Caco-2 (cell line): ENCODE measurements around the gene TLN1. TPM values are rescaled to one million over a fixed set of nuclear protein-coding genes. Genes with fewer than 3 reads are reported as not detected.

Experiments used
- BruUV-seq: library from RNA; stranded (reverse); fragments of 400-500 nt; replicated peaks from 2 replicates; lab custom pipeline; 2021; lab: Mats Ljungman, UMichigan
- CTCF ChIA-PET: fragments of 300-600 bp; sonication (Branson Sonifier 250); formaldehyde crosslinking; loops from one replicate; lab custom pipeline; 2022; ENCODE audit warnings: antibody characterized with exemption; lab: Charles Lee
- POLR2A ChIA-PET: fragments of 300-600 bp; sonication (Branson Sonifier 250); formaldehyde crosslinking; loops from one replicate; lab custom pipeline; 2022; ENCODE audit warnings: antibody characterized with exemption; lab: Charles Lee
- DNase-seq, 2 experiments: peaks; one replicate each; pipeline versions ENCODE4 v3.0.0 to v3.0.0-alpha.2; 2020 to 2022
- H3K27me3 ChIP-seq: replicated peaks from 2 replicates; pipeline ENCODE4 v1.6.0; 2011; ENCODE audit warnings: low read length; ENCODE audit not compliant: control insufficient read depth, insufficient read depth
- H3K36me3 ChIP-seq: 2 replicates; pipeline ENCODE4 v1.5.1; 2011; ENCODE audit warnings: low read length; ENCODE audit not compliant: control insufficient read depth, insufficient read depth
- H3K4me1 ChIP-seq: fragments of 250-450 bp; sonication (Bioruptor Pico); 2 replicates; pipeline ENCODE4 v1.5.1; 2020; ENCODE audit warnings: mild to moderate bottlenecking
- H3K4me3 ChIP-seq: 2 replicates; pipeline ENCODE4 v1.5.1; 2011; ENCODE audit warnings: low read depth, mild to moderate bottlenecking, control low read depth, low read length
- H3K9me3 ChIP-seq: fragments of 250-450 bp; sonication (Bioruptor Pico); 2 replicates; pipeline ENCODE4 v1.5.1; 2020; ENCODE audit warnings: mild to moderate bottlenecking, moderate library complexity
- H3K27ac Mint-ChIP-seq: one replicate; pipeline ENCODE4 v1.8.0; 2022; ENCODE audit warnings: mixed read lengths; ENCODE audit not compliant: unreplicated experiment
- H3K27me3 Mint-ChIP-seq: one replicate; pipeline ENCODE4 v1.8.0; 2022; ENCODE audit warnings: mixed read lengths; ENCODE audit not compliant: insufficient read depth, unreplicated experiment
- H3K36me3 Mint-ChIP-seq: one replicate; pipeline ENCODE4 v1.8.0; 2022; ENCODE audit warnings: mild to moderate bottlenecking, mixed read lengths; ENCODE audit not compliant: insufficient read depth, unreplicated experiment
- H3K4me1 Mint-ChIP-seq: one replicate; pipeline ENCODE4 v1.8.0; 2022; ENCODE audit warnings: low read depth, mixed read lengths; ENCODE audit not compliant: unreplicated experiment
- H3K4me3 Mint-ChIP-seq: one replicate; pipeline ENCODE4 v1.8.0; 2022; ENCODE audit warnings: mild to moderate bottlenecking, moderate library complexity, mixed read lengths; ENCODE audit not compliant: unreplicated experiment
- H3K9me3 Mint-ChIP-seq: one replicate; pipeline ENCODE4 v1.8.0; 2022; ENCODE audit warnings: mixed read lengths; ENCODE audit not compliant: unreplicated experiment
- intact Hi-C: fragments of 100-400 bp; cut with micrococcal nuclease; formaldehyde crosslinking; loops from one replicate; pipeline ENCODE4 v1.10.0; 2022; ENCODE audit not compliant: unreplicated experiment
- total RNA-seq: library from RNA; stranded (reverse); gene quantifications from 2 replicates; pipeline ENCODE4 v1.2.3, GENCODE V29; 2022
- TF ChIP-seq, protein P1 (sequence below), 2 experiments: fragments of 200-600 bp in 1 of 2; IDR thresholded peaks; 1 replicate in 1 of 2; 2 replicates in 1 of 2; pipeline versions ENCODE4 v1.5.1 to v1.8.0; 2011 to 2022; ENCODE audit warnings: antibody characterized with exemption in 1 of 2, control low read depth in 1 of 2, inconsistent platforms in 1 of 2, low read depth in 1 of 2, low read length in 1 of 2, mild to moderate bottlenecking in 1 of 2, moderate library complexity in 1 of 2; ENCODE audit not compliant: insufficient read depth in 1 of 2, severe bottlenecking in 1 of 2, unreplicated experiment in 1 of 2

Gene TLN1
- total RNA-seq, 1 experiment from 2014 or later: 147 TPM

DNA sequence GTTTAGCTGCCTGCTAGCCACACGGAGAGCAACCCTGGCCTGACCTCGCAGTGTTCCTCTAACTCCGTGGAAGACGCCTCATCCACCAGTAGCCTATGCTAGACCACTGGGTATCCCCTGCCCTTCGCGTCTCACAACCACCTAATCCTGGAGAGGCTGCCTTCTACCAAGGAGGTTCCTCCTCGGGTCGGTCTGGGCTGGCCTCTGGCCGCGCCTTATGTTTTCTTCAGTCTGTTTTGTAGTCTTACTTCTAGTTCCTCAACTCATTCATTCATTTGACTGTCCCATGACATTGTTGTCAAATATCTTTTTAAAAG is 40.7 kb downstream of the TLN1 start:
- CTCF ChIA-PET: interaction anchor here (1.3 to 3.0 kb wide), 3 partner anchors 21 to 34 kb away, joined by 4 to 19 read pairs (median 6); partner anchors contain the start of genes CCDC107 and RMRP
- POLR2A ChIA-PET: interaction anchor here (0.7 to 2.0 kb wide), 7 partner anchors 10 to 37 kb away, joined by 3 to 6 read pairs (median 5); partner anchors contain the start of genes ARHGEF39, CCDC107 and RMRP
- no peaks in the 10 kb centered on the region for H3K9me3 ChIP-seq
- H3K4me3 Mint-ChIP-seq: peak overlapping the region; percentile 80
- H3K27ac Mint-ChIP-seq: peak overlapping the region; percentile 95
- no peak for DNase-seq
- H3K4me3 ChIP-seq: peak overlapping the region; percentile 60
- no peaks in the 10 kb centered on the region for H3K36me3 ChIP-seq
- peaks cover 15% of the 10 kb centered on the region for H3K36me3 Mint-ChIP-seq
- H3K27me3 ChIP-seq: no peaks in the 10 kb centered on the region
- TF ChIP-seq, protein P1, sequence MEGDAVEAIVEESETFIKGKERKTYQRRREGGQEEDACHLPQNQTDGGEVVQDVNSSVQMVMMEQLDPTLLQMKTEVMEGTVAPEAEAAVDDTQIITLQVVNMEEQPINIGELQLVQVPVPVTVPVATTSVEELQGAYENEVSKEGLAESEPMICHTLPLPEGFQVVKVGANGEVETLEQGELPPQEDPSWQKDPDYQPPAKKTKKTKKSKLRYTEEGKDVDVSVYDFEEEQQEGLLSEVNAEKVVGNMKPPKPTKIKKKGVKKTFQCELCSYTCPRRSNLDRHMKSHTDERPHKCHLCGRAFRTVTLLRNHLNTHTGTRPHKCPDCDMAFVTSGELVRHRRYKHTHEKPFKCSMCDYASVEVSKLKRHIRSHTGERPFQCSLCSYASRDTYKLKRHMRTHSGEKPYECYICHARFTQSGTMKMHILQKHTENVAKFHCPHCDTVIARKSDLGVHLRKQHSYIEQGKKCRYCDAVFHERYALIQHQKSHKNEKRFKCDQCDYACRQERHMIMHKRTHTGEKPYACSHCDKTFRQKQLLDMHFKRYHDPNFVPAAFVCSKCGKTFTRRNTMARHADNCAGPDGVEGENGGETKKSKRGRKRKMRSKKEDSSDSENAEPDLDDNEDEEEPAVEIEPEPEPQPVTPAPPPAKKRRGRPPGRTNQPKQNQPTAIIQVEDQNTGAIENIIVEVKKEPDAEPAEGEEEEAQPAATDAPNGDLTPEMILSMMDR (IDR thresholded peaks at IDR 0.05; ENCODE audit: insufficient read depth in 1 of 2, low read depth in 1 of 2, low read length in 1 of 2, severe bottlenecking in 1 of 2, unreplicated experiment in 1 of 2): no peak
- intact Hi-C loops: loop anchor here (1.0 to 5.0 kb wide), 2 partner anchors 22 to 34 kb away; partner anchors contain the start of genes CCDC107 and RMRP
- BruUV-seq: no TSS peak
- H3K4me1 ChIP-seq: peaks cover 32% of the 10 kb centered on the region
- peaks cover 8% of the 10 kb centered on the region for H3K4me1 Mint-ChIP-seq
- no peaks in the 10 kb centered on the region for H3K9me3 Mint-ChIP-seq
- no peaks in the 10 kb centered on the region for H3K27me3 Mint-ChIP-seq

DNA sequence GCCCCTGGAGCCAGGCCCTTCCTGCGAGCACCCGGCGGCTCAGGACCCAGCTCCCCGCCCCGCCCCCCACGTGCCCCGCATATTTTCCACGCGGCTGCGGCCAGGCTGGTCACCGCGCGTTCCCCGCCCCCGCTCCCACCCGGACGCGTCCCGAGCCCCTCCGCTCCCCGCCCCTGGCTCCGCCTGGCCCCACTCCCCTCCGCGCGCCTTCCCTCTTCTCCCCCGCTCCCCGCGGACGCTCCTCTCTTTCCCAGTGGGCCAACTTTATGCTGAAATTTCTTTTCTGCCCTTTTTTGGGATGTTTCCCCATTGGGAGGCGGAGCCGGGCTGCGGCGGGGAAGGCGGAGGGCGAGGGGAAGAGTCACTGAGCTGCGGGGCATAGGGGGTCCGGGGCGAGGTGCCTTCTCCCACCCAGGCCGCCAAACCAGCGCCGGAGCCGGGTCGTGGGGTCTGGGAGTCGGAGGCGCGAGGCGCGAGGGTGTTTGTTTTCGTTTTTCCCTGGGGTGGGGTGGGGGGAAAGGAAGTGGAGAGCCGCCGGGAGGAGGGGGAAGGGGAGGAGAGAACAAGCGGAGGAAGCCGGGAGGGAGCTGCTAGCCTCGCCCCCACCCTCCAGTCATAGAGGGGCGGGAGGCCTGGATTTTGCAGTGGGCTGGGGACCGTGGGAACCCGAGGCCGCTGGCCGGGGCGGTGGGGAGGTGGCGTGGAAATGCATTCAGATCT is 41.2 kb downstream of the TLN1 start:
- no peaks in the 10 kb centered on the region for H3K27me3 Mint-ChIP-seq
- intact Hi-C loops: loop anchor here (1.0 to 5.0 kb wide), 2 partner anchors 21 to 33 kb away; partner anchors contain the start of genes CCDC107 and RMRP
- no peaks in the 10 kb centered on the region for H3K36me3 ChIP-seq
- peaks cover 8% of the 10 kb centered on the region for H3K4me1 Mint-ChIP-seq
- peaks cover 27% of the 10 kb centered on the region for H3K4me1 ChIP-seq
- peak overlapping the region; percentile 80 for H3K4me3 Mint-ChIP-seq
- POLR2A ChIA-PET: interaction anchor here (0.6 to 2.0 kb wide), 9 partner anchors 11 to 38 kb away, joined by 3 to 6 read pairs (median 5); partner anchors contain the start of genes ARHGEF39, CCDC107 and RMRP
- peak overlapping the region; percentile 95 for H3K27ac Mint-ChIP-seq
- no peaks in the 10 kb centered on the region for H3K27me3 ChIP-seq
- no peaks in the 10 kb centered on the region for H3K9me3 ChIP-seq
- no peaks in the 10 kb centered on the region for H3K9me3 Mint-ChIP-seq
- peaks cover 14% of the 10 kb centered on the region for H3K36me3 Mint-ChIP-seq
- peak overlapping the region; percentile 60 for H3K4me3 ChIP-seq
- BruUV-seq: TSS peak; percentile 30
- TF ChIP-seq, protein P1 (IDR thresholded peaks at IDR 0.05; ENCODE audit: insufficient read depth in 1 of 2, low read depth in 1 of 2, low read length in 1 of 2, severe bottlenecking in 1 of 2, unreplicated experiment in 1 of 2): no peak
- CTCF ChIA-PET: interaction anchor here (0.6 to 3.0 kb wide), 4 partner anchors 21 to 45 kb away, joined by 4 to 19 read pairs (median 5); partner anchors contain the start of genes CCDC107 and RMRP
- peak; percentile 66 to 68 for DNase-seq

DNA sequence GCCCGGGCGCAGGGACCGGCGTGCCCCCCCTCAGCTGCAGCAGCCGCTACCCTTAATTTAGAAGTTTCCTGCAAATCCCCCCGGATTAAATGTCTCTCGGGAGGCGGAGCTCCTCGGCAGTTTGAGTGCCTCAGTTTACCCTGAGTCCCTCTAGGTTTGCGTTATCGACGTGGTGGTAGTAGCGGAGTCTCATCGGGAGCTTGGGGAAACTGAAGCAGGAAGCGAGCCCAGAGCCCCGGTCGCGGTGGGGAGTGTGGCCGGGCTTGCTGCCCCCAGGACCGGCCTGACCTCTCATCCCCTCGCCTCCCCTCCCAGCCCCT is 41.7 kb downstream of the TLN1 start:
- no peaks in the 10 kb centered on the region for H3K27me3 ChIP-seq
- no TSS peak for BruUV-seq
- H3K4me3 Mint-ChIP-seq: peak overlapping the region; percentile 80
- TF ChIP-seq, protein P1 (IDR thresholded peaks at IDR 0.05; ENCODE audit: insufficient read depth in 1 of 2, low read depth in 1 of 2, low read length in 1 of 2, severe bottlenecking in 1 of 2, unreplicated experiment in 1 of 2): no peak
- H3K36me3 ChIP-seq: no peaks in the 10 kb centered on the region
- POLR2A ChIA-PET: interaction anchor here (0.6 to 1.5 kb wide), 6 partner anchors 25 to 39 kb away, joined by 3 to 6 read pairs (median 4); partner anchors contain the start of gene ARHGEF39
- no peak for DNase-seq
- CTCF ChIA-PET: interaction anchor here (0.6 to 3.0 kb wide), 4 partner anchors 20 to 44 kb away, joined by 4 to 19 read pairs (median 5); partner anchors contain the start of genes CCDC107 and RMRP
- H3K9me3 Mint-ChIP-seq: no peaks in the 10 kb centered on the region
- H3K9me3 ChIP-seq: no peaks in the 10 kb centered on the region
- peaks cover 14% of the 10 kb centered on the region for H3K36me3 Mint-ChIP-seq
- intact Hi-C loops: loop anchor here (5.0 kb wide), 1 partner anchor 33 kb away; the partner anchor contains the start of genes CCDC107 and RMRP
- H3K4me3 ChIP-seq: peak overlapping the region; percentile 60
- H3K27ac Mint-ChIP-seq: peak overlapping the region; percentile 95
- no peaks in the 10 kb centered on the region for H3K27me3 Mint-ChIP-seq
- H3K4me1 Mint-ChIP-seq: peaks cover 8% of the 10 kb centered on the region
- peaks cover 25% of the 10 kb centered on the region for H3K4me1 ChIP-seq
